HG03457 (cell line): ENCODE measurements around the gene SNRNP200.
A peak's percentile ranks its signal among the peaks of the same experiment; 100 is the strongest.
"Not testable (repeated sequence)": the region's sequence is repeated elsewhere in the genome, so short reads cannot be mapped to it uniquely, and the experiment has no call there.

ENCODE experiments used
- ATAC-seq: cut with Tn5 transposase; IDR thresholded peaks from one replicate; pipeline ENCODE4 v1.9.1; 2021; ENCODE audit warnings: moderate number of reproducible peaks; ENCODE audit not compliant: unreplicated experiment

The SNRNP200 gene

GRCh38 chr2:96276787-96277499 is 28.4 kb downstream of the SNRNP200 start:
- no peak for ATAC-seq

DNA sequence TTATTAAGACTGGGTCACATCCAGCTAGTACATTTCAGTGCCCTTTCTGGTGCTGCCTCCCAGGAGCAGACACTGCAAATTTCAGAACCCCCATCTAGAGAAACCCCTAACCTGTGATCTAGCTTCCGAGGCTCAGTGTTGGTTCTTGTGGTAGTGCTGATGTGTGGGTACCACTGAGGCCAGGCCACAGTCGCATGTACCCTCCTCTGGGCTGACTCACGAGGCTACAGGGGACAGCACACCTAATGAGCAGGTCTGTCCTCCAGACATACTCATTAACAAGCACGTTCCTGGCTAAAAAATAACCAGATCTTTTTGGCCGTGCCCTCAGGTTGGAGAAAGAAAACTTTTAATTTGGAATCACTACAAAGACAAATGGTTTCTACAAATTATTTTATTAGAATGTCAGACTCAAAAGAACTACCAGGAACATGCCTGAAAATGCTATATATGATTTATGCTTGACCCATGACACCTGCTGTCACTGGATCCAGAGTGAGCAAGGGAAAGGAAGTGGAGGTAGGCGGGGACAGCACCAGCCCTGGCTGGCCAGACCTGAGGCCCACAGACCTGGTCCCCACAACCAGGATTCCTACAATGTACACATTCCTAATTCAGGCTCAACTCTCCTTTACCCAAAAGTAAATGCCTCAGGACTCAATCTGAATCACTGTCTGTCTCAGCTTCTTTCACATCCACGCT is 30.8 kb downstream of the SNRNP200 start:
- no peak for ATAC-seq

GRCh38 chr2:96273763-96274162 is 31.6 kb downstream of the SNRNP200 start:
- no peak for ATAC-seq

GRCh38 chr2:96271995-96272394 is 33.4 kb downstream of the SNRNP200 start:
- no peak for ATAC-seq

DNA sequence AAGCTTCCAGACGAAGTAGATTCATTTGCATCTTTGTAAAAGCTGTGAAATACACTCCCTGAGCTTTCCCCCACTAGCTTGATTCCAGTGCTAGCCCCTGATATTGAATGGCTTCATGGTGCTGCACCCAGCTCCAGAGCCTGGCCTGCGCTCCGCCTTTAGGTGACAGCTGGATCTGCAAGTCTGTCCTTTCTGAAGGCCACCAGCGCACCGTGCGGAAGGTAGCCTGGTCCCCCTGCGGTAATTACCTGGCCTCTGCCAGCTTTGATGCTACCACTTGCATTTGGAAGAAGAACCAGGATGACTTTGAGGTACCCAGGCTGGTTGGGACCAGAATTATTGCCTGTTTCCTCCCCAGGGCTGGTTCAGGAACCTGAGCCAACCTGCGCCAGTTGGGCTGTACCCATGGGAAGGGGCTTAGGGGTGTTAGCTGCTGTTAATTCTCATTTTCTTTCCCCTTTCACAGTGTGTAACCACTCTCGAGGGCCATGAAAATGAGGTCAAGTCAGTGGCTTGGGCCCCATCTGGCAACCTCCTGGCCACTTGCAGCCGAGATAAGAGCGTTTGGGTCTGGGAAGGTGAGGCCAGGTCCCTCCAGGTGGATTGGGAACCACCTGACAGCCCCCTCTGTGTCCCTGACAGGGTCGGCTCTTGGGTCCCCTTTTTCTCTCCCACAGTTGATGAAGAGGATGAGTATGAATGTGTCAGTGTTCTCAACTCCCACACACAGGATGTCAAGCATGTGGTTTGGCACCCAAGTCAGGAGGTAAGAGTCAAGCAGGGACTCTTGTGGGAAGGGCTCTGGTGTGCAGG is 38.0 kb downstream of the SNRNP200 start:
- no peak for ATAC-seq

DNA sequence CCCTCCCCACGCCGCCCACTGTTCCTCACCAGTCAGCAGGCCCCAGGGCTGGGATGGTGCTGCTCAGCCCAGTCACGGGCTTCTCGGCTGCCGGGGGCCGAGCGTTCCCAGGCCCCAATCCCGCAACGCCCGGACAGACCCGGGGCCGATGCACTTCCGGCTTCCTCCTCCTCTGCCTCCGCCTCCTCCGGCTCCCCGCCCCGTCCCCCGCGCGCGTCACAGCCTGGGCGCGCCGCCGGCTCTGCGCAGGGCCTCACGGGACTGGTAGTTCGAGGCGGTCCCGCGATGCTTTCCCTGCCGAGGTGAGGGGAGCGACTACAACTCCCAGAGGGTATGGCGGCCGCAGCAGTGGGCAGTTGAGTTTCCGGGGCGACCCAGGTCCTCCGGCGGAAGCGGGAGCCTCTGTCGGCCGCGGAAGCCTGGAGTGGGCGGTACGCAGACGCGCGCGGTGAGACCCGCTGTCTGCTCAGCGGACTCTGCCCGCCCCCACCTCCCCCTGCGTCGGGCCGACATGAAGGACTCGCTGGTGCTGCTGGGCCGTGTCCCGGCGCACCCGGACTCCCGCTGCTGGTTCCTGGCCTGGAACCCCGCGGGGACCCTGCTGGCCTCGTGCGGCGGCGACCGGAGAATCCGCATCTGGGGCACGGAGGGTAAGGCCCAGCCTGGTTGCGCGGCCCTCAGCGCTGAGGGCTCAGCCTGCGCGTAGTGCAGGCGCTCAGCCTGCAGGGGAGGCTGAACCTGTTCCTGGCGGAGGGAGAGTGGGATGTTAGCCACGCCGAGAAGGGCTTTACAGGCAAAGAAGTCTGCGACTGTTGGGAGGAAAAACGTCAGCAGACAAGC is 39.3 kb downstream of the SNRNP200 start, which contains the start of the genes CIAO1 and TMEM127:
Gene CIAO1, plus strand, starts transcription at position 386 of the 840 bp plus-strand sequence. Its CDS starts 126 bp downstream, at position 512.
Gene TMEM127, minus strand, starts transcription at position 158 of the 840 bp plus-strand sequence. CDS start 616 bp downstream, outside the sequence.
- peak; percentile 82 for ATAC-seq

DNA sequence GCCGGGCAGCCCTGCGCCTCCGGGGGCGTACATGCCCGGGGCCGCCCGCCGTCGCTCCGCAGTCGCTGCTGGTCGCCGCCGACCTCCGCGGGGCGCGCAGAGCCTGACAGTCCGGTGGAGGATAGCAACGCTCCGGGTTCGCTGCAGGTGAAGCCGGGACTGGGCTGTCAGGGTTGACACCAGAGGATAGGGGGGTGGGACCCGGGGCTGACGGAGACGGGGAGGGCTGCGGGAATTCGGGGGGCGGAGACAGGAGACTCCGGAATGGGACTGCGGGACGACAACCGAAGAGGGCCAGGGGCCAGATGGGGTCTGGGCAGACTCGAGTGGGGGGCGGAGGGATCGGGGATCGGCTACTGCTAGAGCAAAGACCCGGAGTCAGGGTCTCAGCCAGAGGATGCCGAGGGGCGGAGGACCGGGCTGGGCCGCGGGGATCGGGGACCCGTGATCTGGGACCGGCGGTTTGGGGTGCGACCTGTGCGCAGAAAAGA is 40.0 kb downstream of the SNRNP200 start:
- peak; percentile 7 for ATAC-seq

- no peak for ATAC-seq
Observed at GRCh38 chr2:96264656-96265348, 40.5 kb downstream of the SNRNP200 start.

DNA sequence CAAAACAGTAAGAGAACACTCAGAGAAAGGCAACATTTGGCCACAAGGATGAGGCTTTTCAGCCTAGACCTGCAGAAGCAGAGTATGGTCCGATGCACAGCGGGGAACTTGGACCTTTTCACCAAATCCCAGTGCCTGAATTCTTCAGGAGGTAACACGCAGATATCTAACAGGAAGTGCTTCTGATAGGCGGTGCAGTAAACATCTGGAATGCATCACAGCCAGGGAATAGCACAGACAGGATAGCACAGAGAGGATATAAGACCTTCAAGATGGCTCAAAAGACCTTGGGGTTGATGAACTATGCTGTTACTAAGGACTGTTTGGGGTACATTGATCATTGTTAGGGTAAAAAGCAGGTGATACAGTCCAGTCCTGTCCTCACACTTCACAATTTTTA is 41.3 kb downstream of the SNRNP200 start:
- no peak for ATAC-seq

GRCh38 chr2:96262306-96262705 is 43.0 kb downstream of the SNRNP200 start:
- ATAC-seq, result no peak

DNA sequence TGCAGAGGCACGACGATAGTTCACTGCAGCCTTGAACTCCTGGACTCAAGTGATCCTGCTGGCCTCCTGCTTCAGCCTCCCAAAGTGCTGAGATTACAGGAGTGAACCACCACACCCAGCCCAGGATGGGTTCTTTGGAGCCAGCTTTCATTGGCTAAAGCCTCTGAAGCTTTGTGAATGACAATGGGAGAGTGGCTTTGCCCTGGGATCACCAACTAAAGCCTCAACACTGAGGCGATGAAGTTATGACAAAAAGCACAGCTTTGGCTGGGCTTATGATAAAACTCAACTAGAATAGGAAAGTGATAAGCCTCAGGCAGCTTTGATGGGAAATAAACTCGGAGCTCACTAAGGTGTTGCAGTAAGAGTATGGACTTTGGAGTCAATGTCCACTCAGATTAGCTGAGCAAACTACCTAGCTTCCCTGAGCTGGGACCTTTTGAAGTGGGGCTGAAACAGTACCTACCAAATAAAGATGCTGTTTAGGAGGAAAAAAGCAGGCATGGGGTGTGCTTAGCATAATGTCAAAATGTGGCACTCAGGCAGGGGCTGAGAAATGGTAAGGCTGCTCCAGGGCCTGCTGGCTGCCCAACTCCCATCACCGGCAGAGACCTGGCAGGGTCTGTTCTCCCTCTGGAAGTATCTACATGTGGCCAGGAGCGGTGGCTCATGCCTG is 43.9 kb downstream of the SNRNP200 start:
- ATAC-seq, result no peak

DNA sequence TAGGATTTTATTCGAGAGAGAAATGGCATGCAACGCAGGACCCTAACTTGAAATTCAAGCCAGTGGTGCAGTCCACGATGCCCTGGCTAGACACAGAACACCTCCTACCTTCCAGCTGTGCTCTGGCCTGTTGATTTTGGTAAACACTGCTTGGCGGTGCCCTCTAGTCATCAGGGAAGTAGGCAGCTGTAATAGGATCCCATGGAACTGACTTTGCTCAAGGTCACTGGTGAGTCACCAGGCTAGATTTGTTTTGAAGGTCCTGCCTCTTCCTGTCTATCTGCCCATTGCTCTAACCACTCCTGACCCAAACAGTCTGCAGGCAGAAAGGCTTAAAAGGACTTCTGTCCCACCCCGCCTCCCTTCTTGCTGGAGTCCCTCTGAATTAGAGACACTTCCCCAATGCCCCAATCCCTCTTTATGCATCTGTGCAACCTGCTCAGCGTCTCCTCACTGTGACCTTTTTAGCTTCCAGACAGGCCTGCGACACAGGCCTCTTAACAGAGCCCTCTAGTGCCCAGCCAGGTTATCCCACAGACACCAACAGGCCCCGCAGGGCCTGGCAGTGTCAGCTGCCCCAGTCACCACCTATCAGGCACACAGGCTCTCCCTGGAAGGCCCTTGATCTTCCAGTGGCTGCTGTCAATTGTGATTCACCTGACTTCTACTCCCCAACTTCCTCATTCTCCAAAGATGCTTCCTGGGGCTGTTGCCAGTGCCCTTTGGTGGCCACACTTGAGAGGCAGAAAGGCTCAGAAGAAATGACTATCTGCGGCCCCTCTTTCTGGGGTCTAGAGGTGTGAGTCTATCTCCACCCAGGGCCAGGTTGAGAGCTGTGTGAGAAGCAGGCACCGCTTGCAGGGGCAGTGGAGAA is 44.7 kb downstream of the SNRNP200 start:
- no peak for ATAC-seq

DNA sequence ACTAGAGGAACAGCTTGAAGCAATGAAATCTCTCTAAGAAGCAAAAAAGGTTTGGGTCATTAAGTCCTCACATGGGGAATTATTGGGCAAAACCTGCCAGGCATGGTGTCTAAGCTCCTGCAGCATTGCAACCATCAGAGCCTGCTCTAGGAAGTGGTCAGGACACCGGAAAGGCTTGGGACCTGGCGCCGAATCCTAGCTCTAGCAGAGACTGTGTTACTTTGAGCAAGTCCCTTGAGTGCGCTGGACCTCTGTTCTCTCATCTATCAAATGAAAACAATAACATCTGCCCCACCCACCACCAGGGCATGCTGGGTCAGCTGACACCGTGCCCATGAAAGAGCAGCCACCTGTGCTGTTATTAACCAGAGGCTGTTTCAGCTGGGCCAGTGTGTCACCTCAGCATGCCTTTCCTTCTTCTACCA is 45.8 kb downstream of the SNRNP200 start:
- no peak for ATAC-seq

- ATAC-seq, result no peak
Observed at GRCh38 chr2:96258166-96259022, 47.0 kb downstream of the SNRNP200 start.

- not testable (repeated sequence) for ATAC-seq
Observed at GRCh38 chr2:96257744-96258143, 47.6 kb downstream of the SNRNP200 start.

DNA sequence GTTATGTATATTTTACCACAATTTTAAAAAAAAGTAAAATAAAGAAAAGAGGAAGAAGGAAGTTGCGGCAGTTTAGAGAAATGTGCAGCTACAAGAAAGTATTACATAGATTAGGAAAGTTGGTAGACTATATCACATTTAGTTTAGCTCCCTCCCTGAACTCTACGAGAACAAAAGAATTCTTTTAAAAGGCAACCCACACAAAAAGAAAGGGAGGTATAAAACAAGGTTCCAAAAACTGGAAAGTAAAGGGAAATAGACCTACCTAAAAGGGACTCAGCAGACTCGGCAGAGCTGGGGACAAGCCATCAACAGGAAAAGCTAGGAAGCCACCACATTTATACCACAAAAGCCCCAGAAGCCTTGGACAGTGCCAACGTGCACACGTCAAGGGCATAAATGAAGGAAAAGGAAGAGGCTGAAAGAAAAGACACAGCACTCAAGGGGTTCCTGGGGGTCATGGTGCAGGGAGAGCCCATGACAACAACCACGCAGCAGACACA is 48.7 kb downstream of the SNRNP200 start:
- no peak for ATAC-seq

- ATAC-seq, result no peak
Observed at GRCh38 chr2:96254571-96254970, 50.8 kb downstream of the SNRNP200 start.
